Adrenal gland (tissue), 12 donors: ENCODE measurements around the gene HOMER2. TPM values are rescaled to one million over a fixed set of nuclear protein-coding genes. Genes with fewer than 3 reads are reported as not detected.

ENCODE experiments used
- DNase-seq, 7 donors: peaks; one replicate each; pipeline ENCODE4 v3.0.0-alpha.2; 2019 to 2020
- H3K27ac ChIP-seq, 5 donors: fragments of 200-600 bp; sonication (generic) in 4 of 5; 1 replicate in 3 of 5; 2 replicates in 2 of 5; pipeline versions ENCODE4 v1.5.1 to v1.8.0; 2016 to 2020; ENCODE audit warnings: mild to moderate bottlenecking in 1 of 5
- H3K27me3 ChIP-seq: fragments of 200-600 bp; 2 replicates; pipeline ENCODE4 v1.8.0; 2021
- H3K36me3 ChIP-seq, 2 donors: fragments of 200-600 bp; replicated peaks in 1 of 2; 1 replicate in 1 of 2; 2 replicates in 1 of 2; pipeline versions ENCODE4 v1.5.1 to v1.8.0; 2018 to 2022
- H3K4me1 ChIP-seq, 2 donors: fragments of 200-600 bp; replicated peaks in 1 of 2; 1 replicate in 1 of 2; 2 replicates in 1 of 2; pipeline versions ENCODE4 v1.5.1 to v1.8.0; 2018 to 2021
- H3K4me3 ChIP-seq, 4 donors: fragments of 200-600 bp; sonication (generic) in 3 of 4; one replicate each; pipeline ENCODE4 v1.5.1; 2016 to 2018
- H3K9me3 ChIP-seq, 3 donors: fragments of 200-600 bp; sonication (generic) in 1 of 3; replicated peaks in 1 of 3; 1 replicate in 2 of 3; 2 replicates in 1 of 3; pipeline versions ENCODE4 v1.5.1 to v1.8.0; 2016 to 2021
- POLR2A ChIP-seq, 2 donors: fragments of 450-650 bp; IDR thresholded peaks; one replicate each; pipeline ENCODE4 v1.6.1; 2017; ENCODE audit warnings: antibody characterized with exemption in 2 of 2, mild to moderate bottlenecking in 2 of 2, moderate library complexity in 1 of 2
- WGBS, 4 donors: extraction: QIAGEN DNeasy Blood & Tissue Kit in 2 of 4; methylation state at CpG; one replicate each; pipeline versions ENCODE4 v1.1.5 to v1.1.7; 2013 to 2017; 5-methylcytosine and 5-hydroxymethylcytosine counted together
- intact Hi-C, 2 donors: fragments of 100-400 bp; cut with DNase I; formaldehyde crosslinking; loops; one replicate each; pipeline versions ENCODE4 v1.14.1 to v1.15.0; 2022 to 2023
- polyA plus RNA-seq, 3 donors: library from polyadenylated mRNA; stranded (reverse); fragments of 200-250 nt in 2 of 3; fragments of 350-450 nt in 1 of 3; fragmentation: Illumina TruSeq in 1 of 3; extraction: RNeasy Lipid Tissue Mini Kit (QIAGEN cat#74804) in 1 of 3; gene quantifications; one replicate each; pipeline ENCODE4 v1.2.3, GENCODE V29; 2013 to 2014
- total RNA-seq, 9 donors: library from RNA; depleted of rRNA in 4 of 9; stranded (reverse); fragments of >200 nt in 4 of 9; fragments of 120-200 nt in 1 of 9; fragmentation: NEBNext Ultra II Directional in 1 of 9; extraction: Animal tissue kit (Norgen Biotek cat#: 25700) in 1 of 9; gene quantifications; one replicate each; pipeline versions ENCODE4 v1.1.0 to v1.2.4, GENCODE V29; 2013 to 2023
- TF ChIP-seq, protein P1 (sequence below), 6 experiments: fragments of 450-650 bp in 4 of 6; fragments of 200-600 bp in 2 of 6; sonication (generic) in 1 of 6; IDR thresholded peaks; 1 replicate in 5 of 6; 2 replicates in 1 of 6; pipeline versions ENCODE4 v1.5.1 to v1.8.0; 2016 to 2021; ENCODE audit warnings: antibody characterized with exemption in 6 of 6, mild to moderate bottlenecking in 2 of 6, moderate library complexity in 1 of 6
- donor health status: healthy with polysubstance abuse.
- donor health status: Bipolar disorder and iron deficiency.
- donor health status: DM: yes; HTN: yes; CAD: no.
- donor health status: DM: no; HTN: no; CAD: no.
- donor health status: DM: no; HTN: no; CAD: no.
- donor health status: DM: yes; HTN: yes; CAD: no.

The HOMER2 gene
- total and polyA plus RNA-seq, 12 donors: 6.5 to 43.1 (median 23.4) TPM

DNA sequence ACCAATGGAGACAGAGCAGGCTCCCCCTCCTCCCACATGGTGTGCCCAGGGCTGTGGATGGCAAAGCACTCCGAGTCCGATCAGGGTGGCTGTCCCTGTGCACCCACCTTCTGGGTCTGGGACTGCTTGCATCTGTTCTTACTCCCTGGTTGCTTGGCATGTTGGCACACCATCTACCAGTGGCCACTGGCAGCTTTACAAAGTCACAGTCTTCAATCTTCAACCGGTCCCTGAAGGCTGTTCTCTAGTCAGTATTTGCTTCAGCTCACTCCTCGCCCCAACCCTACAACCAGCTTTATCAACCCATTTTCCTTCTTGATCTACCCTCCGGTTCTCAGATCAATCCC lies 14.8 kb downstream of the HOMER2 start:
- intact Hi-C loops: no loop called here
- no peak overlapping the region for H3K4me3 ChIP-seq
- TF ChIP-seq, protein P1, sequence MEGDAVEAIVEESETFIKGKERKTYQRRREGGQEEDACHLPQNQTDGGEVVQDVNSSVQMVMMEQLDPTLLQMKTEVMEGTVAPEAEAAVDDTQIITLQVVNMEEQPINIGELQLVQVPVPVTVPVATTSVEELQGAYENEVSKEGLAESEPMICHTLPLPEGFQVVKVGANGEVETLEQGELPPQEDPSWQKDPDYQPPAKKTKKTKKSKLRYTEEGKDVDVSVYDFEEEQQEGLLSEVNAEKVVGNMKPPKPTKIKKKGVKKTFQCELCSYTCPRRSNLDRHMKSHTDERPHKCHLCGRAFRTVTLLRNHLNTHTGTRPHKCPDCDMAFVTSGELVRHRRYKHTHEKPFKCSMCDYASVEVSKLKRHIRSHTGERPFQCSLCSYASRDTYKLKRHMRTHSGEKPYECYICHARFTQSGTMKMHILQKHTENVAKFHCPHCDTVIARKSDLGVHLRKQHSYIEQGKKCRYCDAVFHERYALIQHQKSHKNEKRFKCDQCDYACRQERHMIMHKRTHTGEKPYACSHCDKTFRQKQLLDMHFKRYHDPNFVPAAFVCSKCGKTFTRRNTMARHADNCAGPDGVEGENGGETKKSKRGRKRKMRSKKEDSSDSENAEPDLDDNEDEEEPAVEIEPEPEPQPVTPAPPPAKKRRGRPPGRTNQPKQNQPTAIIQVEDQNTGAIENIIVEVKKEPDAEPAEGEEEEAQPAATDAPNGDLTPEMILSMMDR (IDR thresholded peaks at IDR 0.05): no peak
- TF ChIP-seq POLR2A (IDR thresholded peaks at IDR 0.05): no peak
- DNase-seq: no peak
- H3K36me3 ChIP-seq: no peaks in the 10 kb centered on the region
- H3K9me3 ChIP-seq: no peaks in the 10 kb centered on the region
- H3K27ac ChIP-seq: no peak overlapping the region
- H3K27me3 ChIP-seq: no peaks in the 10 kb centered on the region
- no peaks in the 10 kb centered on the region for H3K4me1 ChIP-seq
- WGBS, 4 donors: 90 to 98% (median 92%) methylated on average over 5 of the region's 5 CpGs

DNA sequence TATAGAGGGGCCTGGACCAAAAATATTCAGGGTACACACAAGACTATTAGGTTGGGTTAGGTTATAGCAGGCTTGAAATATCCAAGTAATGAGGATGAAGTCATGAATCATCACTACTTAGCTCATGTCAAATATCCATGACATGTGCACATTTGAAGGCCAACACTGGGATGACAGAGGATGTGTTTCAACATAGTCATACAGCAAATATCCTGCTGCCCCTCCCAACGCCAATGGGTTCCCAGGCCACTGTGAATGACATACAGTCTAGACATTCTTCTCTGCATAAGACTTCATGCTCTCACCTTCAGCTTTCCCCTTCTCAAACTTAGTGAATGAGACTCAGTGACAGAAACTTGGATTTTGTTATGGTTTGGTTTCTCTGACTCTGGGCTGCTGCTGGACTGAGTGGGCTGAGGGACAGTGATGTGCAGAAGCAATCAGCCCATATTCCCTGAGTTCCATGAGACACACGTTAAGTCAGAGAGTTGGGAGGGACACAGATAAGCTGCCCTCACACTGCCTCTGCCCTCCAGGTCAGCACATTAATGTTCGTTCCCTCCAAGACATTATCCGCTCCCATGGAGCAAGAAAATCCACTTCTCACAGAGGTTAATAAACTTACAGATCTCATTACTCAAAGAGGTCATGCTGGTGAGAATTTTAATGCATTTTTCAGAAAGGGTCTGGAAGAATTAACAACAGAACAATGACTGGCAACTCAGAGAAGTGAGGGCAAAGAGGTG lies 15.4 kb downstream of the HOMER2 start:
- TF ChIP-seq POLR2A (IDR thresholded peaks at IDR 0.05): no peak
- TF ChIP-seq, protein P1 (IDR thresholded peaks at IDR 0.05): no peak
- WGBS, 4 donors: 66 to 77% (median 71%) methylated on average over 4 of the region's 4 CpGs
- Histone ChIP-seq H3K9me3 (no peaks in the 10 kb centered on the region), H3K27ac (no peak overlapping the region), H3K4me1 (no peaks in the 10 kb centered on the region), H3K36me3 (no peaks in the 10 kb centered on the region), H3K4me3 (no peak overlapping the region), H3K27me3 (no peaks in the 10 kb centered on the region)
- peak in 4 of 7 donors; percentile 26 to 64 (median 44) for DNase-seq
- intact Hi-C loops: no loop called here

DNA sequence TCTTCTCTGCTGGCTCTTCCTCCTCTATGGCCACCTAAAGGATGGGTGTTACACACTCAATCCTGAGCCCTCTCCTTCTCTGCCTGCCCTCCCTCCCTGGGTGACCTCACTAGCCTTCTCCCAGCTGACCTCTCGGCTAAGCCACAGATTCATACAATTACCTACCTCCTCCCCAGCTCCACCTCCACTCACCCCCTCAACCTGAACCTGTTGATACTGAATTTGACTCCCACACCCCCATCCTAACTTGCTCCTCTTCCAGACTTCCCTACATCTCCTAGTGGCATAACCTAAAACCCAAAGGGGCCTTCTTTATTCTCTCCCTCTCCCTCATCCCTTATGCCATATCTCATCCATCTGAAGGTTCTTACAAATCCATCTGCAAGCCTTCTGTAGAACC lies 17.1 kb downstream of the HOMER2 start:
- Histone ChIP-seq H3K27ac (no peak overlapping the region), H3K4me3 (no peak overlapping the region), H3K36me3 (no peaks in the 10 kb centered on the region), H3K4me1 (no peaks in the 10 kb centered on the region), H3K27me3 (no peaks in the 10 kb centered on the region), H3K9me3 (no peaks in the 10 kb centered on the region)
- WGBS, 4 donors: 80 to 97% (median 92%) methylated on average over 1 of the region's 1 CpG
- TF ChIP-seq, protein P1 (IDR thresholded peaks at IDR 0.05): no peak
- TF ChIP-seq POLR2A (IDR thresholded peaks at IDR 0.05): no peak
- intact Hi-C loops: no loop called here
- no peak for DNase-seq

DNA sequence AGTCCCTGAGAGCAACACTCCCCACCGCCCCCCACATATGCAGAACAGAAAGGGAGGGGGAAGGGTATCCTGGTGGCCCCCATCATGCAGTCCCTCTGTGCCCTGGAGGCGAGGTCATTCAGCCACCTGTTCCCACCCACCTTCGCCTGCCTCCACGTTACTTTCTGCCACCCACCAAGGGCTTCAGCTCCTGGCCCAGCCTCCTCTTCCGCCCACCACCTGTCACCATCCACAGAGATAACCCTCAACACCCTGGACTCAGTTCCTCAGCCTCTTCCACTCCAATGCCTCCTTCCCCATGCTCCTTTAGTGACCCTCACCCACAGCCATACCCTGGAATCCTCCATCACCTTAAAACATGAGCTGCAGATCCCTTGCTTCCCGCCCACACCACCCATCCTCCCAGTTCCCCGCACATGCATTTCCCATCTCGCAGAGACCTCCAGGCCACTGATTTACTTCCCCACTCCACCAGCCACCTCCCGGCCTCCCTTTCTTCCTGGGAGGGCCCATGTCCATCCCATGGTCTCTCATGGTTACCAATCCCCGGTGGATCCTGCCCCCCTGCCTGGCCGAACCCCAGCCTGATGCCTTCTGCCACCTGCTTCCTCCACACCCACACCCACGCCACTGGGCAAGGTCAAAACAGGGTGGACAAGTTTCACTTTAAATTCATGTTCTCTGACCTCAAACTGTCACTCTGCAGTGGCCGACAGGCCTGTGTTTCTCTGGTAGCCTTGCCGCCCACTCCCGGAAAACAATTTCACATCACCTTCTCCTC lies 18.2 kb downstream of the HOMER2 start:
- H3K9me3 ChIP-seq: no peaks in the 10 kb centered on the region
- intact Hi-C loops: no loop called here
- H3K27ac ChIP-seq: no peak overlapping the region
- H3K27me3 ChIP-seq: no peaks in the 10 kb centered on the region
- WGBS, 4 donors: 74 to 83% (median 81%) methylated on average over 14 to 15 of the region's 15 CpGs
- DNase-seq: peak in 2 of 7 donors; percentile 22 to 25
- no peaks in the 10 kb centered on the region for H3K36me3 ChIP-seq
- no peak overlapping the region for H3K4me3 ChIP-seq
- H3K4me1 ChIP-seq: no peaks in the 10 kb centered on the region
- TF ChIP-seq POLR2A (IDR thresholded peaks at IDR 0.05): no peak
- TF ChIP-seq, protein P1 (IDR thresholded peaks at IDR 0.05): no peak
